ENCODE data around the gene USP33. TPM values are rescaled to one million over a fixed set of nuclear protein-coding genes. Genes with fewer than 3 reads are reported as not detected.

USP33 gene
- polyA plus RNA-seq, 1 donor from 2014 or later = 267 TPM

DNA sequence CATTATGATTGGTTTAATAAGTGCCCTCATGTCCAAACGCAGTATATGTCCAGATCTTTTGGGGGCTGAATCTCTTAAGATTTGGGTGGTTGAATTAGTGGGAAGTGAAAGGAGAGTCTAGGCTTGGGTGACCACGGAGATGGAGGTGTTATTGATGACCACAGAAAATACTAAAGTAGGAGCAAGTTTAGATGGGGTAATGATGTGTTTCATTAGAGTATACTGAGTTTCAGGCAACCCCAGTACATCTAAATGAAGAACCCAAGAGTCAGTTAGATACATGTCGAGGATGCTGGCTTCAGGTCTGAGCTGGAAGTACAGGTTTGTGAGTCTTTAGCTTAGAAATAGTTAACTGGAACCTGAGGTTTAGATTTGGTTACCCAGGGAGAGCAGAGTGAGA, 70.7 kb downstream of the USP33 start:
- H3K79me2 ChIP-seq (replicated peaks; ENCODE audit: insufficient read depth, low read length) = no peaks in the 10 kb centered on the region
- no peaks in the 10 kb centered on the region for H3K9me3 ChIP-seq (ENCODE audit: low read length)
- H3K4me2 ChIP-seq (ENCODE audit: low read length) = no peak overlapping the region
- H2AFZ ChIP-seq (ENCODE audit: low read depth, low read length) = no peak overlapping the region
- H3K36me3 ChIP-seq (ENCODE audit: insufficient read depth, low read length) = no peaks in the 10 kb centered on the region
- H3K27ac ChIP-seq (ENCODE audit: low read length) = no peak overlapping the region
- H3K9me2 ChIP-seq (ENCODE audit: insufficient read depth, low read length) = no peaks in the 10 kb centered on the region
- no peaks in the 10 kb centered on the region for H4K20me1 ChIP-seq (ENCODE audit: insufficient read depth)
- H3F3A ChIP-seq (ENCODE audit: insufficient read depth, low read length, poor library complexity, severe bottlenecking) = no peaks in the 10 kb centered on the region
- TF ChIP-seq MXI1 (conservative IDR thresholded peaks at IDR 0.05; ENCODE audit: poor library complexity, severe bottlenecking) = no peak
- no peak for TF ChIP-seq POLR2AphosphoS5 (IDR thresholded peaks at IDR 0.05)
- no peak for TF ChIP-seq SMC3 (conservative IDR thresholded peaks at IDR 0.05; ENCODE audit: poor library complexity)
- no peaks in the 10 kb centered on the region for H3K27me3 ChIP-seq (ENCODE audit: insufficient read depth, low read depth, low read length)
- H3K9ac ChIP-seq (ENCODE audit: low read length) = no peak overlapping the region
- H3K4me3 ChIP-seq (ENCODE audit: low read length) = no peak overlapping the region

DNA sequence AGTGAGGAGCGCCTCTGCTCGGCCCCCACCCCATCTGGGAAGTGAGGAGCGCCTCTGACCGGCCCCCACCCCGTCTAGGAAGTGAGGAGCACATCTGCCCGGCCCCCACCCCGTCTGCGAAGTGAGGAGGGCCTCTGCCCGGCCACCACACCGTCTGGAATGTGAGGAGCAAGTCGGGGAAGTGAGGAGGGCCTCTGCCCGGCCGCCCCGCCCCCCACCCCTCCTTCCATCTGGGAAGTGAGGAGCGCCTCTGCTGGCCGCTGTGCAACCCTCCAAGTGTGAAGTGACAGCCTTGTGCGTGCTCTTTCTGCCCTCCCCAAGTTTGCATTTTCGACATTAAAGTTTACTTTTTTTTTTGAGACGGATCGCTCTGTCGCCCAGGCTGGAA, 72.1 kb downstream of the USP33 start:
- Histone ChIP-seq H3K4me3 (ENCODE audit: low read length) (no peak overlapping the region), H4K20me1 (ENCODE audit: insufficient read depth) (no peaks in the 10 kb centered on the region), H3K4me2 (ENCODE audit: low read length) (no peak overlapping the region), H3K9me3 (ENCODE audit: low read length) (no peaks in the 10 kb centered on the region), H3F3A (ENCODE audit: insufficient read depth, low read length, poor library complexity, severe bottlenecking) (no peaks in the 10 kb centered on the region), H3K79me2 (replicated peaks; ENCODE audit: insufficient read depth, low read length) (no peaks in the 10 kb centered on the region), H3K9me2 (ENCODE audit: insufficient read depth, low read length) (no peaks in the 10 kb centered on the region), H3K36me3 (ENCODE audit: insufficient read depth, low read length) (no peaks in the 10 kb centered on the region), H3K27ac (ENCODE audit: low read length) (no peak overlapping the region), H2AFZ (ENCODE audit: low read depth, low read length) (no peak overlapping the region), H3K27me3 (ENCODE audit: insufficient read depth, low read depth, low read length) (no peaks in the 10 kb centered on the region), H3K9ac (ENCODE audit: low read length) (no peak overlapping the region)
- TF ChIP-seq POLR2AphosphoS5 (IDR thresholded peaks at IDR 0.05) = no peak

DNA sequence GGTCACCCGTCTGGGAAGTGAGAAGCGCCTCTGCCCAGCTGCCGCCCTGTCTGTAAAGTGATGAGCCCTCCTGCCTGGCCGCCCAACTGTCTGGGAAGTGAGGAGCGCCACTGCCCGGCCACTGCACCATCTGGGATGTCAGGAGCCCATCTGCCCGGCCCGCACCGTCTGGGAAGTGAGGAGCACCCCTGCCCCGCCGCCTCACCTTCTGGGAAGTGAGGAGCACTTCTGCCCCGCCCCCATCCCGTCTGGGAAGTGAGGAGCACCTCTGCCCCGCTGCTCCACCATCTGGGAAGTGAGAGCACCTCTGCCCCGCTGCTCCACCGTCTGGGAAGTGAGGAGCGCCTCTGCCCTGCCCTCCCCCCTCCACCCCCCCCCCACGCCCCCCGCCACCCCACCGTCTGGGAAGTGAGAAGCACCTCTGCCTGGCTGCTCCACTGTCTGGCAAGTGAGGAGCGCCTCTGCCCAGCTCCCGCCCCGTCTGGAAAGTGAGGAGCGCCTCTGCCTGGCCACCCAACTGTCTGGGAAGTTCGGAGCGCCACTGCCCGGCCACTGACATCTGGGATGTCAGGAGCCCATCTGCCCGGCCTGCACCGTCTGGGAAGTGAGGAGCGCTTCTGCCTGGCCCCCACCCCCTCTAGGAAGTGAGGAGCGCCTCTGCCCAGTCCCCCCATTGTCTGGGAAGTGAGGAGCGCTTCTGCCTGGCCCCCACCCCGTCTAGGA, 72.7 kb downstream of the USP33 start:
- H2AFZ ChIP-seq (ENCODE audit: low read depth, low read length) = no peak overlapping the region
- no peaks in the 10 kb centered on the region for H3K9me2 ChIP-seq (ENCODE audit: insufficient read depth, low read length)
- peaks cover 1% of the 10 kb centered on the region for H3K79me2 ChIP-seq (replicated peaks; ENCODE audit: insufficient read depth, low read length)
- H3K36me3 ChIP-seq (ENCODE audit: insufficient read depth, low read length) = no peaks in the 10 kb centered on the region
- H4K20me1 ChIP-seq (ENCODE audit: insufficient read depth) = no peaks in the 10 kb centered on the region
- no peak overlapping the region for H3K4me2 ChIP-seq (ENCODE audit: low read length)
- H3K9me3 ChIP-seq (ENCODE audit: low read length) = no peaks in the 10 kb centered on the region
- TF ChIP-seq RAD21 (conservative IDR thresholded peaks at IDR 0.05) (no peak), POLR2AphosphoS5 (IDR thresholded peaks at IDR 0.05) (no peak), EP300 (conservative IDR thresholded peaks at IDR 0.05; ENCODE audit: poor library complexity, severe bottlenecking) (no peak), SMC3 (conservative IDR thresholded peaks at IDR 0.05; ENCODE audit: poor library complexity) (no peak)
- TF ChIP-seq, protein P1, sequence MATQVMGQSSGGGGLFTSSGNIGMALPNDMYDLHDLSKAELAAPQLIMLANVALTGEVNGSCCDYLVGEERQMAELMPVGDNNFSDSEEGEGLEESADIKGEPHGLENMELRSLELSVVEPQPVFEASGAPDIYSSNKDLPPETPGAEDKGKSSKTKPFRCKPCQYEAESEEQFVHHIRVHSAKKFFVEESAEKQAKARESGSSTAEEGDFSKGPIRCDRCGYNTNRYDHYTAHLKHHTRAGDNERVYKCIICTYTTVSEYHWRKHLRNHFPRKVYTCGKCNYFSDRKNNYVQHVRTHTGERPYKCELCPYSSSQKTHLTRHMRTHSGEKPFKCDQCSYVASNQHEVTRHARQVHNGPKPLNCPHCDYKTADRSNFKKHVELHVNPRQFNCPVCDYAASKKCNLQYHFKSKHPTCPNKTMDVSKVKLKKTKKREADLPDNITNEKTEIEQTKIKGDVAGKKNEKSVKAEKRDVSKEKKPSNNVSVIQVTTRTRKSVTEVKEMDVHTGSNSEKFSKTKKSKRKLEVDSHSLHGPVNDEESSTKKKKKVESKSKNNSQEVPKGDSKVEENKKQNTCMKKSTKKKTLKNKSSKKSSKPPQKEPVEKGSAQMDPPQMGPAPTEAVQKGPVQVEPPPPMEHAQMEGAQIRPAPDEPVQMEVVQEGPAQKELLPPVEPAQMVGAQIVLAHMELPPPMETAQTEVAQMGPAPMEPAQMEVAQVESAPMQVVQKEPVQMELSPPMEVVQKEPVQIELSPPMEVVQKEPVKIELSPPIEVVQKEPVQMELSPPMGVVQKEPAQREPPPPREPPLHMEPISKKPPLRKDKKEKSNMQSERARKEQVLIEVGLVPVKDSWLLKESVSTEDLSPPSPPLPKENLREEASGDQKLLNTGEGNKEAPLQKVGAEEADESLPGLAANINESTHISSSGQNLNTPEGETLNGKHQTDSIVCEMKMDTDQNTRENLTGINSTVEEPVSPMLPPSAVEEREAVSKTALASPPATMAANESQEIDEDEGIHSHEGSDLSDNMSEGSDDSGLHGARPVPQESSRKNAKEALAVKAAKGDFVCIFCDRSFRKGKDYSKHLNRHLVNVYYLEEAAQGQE (IDR thresholded peaks at IDR 0.05; ENCODE audit: borderline replicate concordance) = no peak
- TF ChIP-seq, protein P2, sequence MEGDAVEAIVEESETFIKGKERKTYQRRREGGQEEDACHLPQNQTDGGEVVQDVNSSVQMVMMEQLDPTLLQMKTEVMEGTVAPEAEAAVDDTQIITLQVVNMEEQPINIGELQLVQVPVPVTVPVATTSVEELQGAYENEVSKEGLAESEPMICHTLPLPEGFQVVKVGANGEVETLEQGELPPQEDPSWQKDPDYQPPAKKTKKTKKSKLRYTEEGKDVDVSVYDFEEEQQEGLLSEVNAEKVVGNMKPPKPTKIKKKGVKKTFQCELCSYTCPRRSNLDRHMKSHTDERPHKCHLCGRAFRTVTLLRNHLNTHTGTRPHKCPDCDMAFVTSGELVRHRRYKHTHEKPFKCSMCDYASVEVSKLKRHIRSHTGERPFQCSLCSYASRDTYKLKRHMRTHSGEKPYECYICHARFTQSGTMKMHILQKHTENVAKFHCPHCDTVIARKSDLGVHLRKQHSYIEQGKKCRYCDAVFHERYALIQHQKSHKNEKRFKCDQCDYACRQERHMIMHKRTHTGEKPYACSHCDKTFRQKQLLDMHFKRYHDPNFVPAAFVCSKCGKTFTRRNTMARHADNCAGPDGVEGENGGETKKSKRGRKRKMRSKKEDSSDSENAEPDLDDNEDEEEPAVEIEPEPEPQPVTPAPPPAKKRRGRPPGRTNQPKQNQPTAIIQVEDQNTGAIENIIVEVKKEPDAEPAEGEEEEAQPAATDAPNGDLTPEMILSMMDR (IDR thresholded peaks at IDR 0.05; ENCODE audit: poor library complexity, severe bottlenecking) = no peak
- no peak overlapping the region for H3K27ac ChIP-seq (ENCODE audit: low read length)
- no peak overlapping the region for H3K9ac ChIP-seq (ENCODE audit: low read length)
- no peak overlapping the region for H3K4me3 ChIP-seq (ENCODE audit: low read length)
- H3F3A ChIP-seq (ENCODE audit: insufficient read depth, low read length, poor library complexity, severe bottlenecking) = no peaks in the 10 kb centered on the region
- H3K27me3 ChIP-seq (ENCODE audit: insufficient read depth, low read depth, low read length) = no peaks in the 10 kb centered on the region

Data from neural cell (in vitro differentiated cells).